NCI-H526 (cell line): ENCODE data around the gene PAK2.
"Not testable (repeated sequence)": the region's sequence is repeated elsewhere in the genome, so short reads cannot be mapped to it uniquely, and the experiment has no call there.

Experiments
- DNase-seq, 2 experiments: peaks; one replicate each; lab custom pipeline; 2025; lab: John Stamatoyannopoulos, UW

Gene PAK2

DNA sequence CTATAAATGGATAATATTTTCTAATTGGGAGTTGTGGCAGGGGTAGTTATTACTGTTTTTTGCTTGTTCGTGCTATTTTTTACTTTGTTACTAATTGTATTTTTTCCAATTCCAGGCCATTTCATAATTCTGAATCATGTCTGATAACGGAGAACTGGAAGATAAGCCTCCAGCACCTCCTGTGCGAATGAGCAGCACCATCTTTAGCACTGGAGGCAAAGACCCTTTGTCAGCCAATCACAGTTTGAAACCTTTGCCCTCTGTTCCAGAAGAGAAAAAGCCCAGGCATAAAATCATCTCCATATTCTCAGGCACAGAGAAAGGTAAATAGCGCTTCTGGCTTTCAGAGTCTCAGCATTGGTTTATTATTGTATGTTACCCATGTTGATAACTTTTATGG lies 42.9 kb downstream of the PAK2 start:
- no peak for DNase-seq

DNA sequence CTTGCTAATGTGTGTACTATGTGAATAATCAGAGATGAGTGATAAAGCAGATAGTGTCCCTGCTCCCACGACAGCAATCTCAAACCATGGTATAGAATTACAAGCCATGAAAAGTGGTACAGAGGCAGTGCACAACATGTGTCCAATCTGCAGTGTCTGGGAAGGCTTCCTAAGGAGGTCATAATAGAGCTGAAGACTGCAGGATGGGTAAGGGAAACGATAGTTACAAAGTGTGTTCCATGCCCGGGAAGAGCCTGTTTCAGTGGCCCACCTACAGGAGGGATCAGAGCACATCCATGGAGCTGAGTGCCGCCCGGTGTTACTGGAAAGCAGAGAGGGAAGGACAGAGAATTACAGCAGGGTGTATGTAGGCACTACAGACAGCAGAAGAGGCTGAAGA lies 48.9 kb downstream of the PAK2 start:
- DNase-seq, result no peak

DNA sequence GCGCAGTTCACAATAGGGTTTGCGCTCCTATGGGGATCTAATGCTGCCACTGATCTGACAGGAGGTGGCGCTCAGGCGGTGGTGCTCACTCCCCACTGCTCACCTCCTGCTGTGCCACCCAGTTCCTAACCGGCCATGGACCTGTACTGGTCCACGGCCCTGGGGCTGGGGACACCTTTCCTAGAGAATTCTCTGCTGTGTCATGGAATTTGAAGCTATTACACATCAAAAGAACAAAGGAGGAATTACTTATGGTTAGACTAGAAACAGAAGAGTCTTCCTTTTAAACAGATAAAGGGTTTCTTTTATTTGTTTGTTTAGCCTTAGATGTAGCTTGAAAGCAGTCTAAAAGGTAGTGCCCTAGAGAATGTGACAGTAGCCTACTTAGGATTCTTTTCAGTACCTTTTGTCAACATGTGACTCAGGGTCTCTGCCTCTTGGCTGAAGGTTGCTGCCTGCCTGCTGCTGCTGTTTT lies 50.3 kb downstream of the PAK2 start:
- DNase-seq, result no peak

DNA sequence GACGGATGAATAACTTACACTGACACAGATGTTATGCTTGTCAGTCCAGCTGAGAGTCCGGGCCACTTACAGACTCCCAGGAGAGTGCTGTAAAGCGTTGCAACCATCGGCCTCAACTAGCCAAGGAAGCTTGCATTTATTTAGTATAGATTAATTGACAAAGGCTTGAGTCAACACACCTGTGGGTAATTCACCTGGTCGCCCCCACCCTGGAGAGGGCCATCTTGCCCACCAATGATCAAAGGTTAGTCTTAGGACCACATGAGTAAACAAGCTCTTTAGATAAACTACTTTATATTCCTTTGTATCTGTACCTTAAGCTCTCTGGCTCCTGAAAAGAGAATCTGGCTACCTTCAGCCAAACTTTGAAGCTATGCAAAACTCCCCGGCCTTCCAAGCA lies 51.0 kb downstream of the PAK2 start:
- no peak for DNase-seq

DNA sequence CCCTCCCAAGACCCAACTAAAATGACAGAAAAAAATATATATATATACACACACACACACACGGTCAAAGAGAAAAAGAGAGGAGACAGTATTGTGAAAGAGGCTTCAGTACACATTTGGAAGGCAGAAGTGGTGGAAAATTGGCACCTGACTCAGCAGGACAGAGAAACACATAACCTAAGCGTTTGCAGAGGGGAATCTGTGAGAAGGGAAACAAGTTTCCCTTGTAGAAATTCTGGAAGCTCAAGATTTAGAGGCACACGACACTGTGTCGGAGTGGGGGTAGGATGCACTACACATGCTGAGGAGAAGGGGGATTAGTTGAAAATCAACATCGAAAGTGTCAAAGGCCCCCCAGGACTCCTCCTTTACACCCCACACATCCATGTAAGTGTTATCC lies 53.1 kb downstream of the PAK2 start:
- no peak for DNase-seq

DNA sequence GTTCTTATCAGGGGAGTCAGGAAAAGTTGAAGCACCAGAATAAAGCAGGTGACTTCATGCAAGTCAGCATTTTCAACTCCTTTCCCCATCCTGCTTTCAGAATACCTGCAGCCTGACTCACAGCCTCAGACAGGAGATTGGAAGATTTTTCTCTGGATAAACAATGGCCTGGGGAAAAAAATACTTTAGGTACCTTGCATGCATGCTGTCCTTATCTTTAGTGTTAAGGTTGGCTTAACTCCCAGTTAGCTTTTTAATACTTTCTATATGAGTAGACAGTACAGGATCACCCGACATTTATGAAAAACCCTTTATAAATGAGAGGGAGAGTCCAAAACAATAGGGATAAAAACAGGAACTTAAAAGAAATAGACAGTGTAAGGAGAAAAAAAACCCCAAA lies 53.6 kb downstream of the PAK2 start:
- DNase-seq, result no peak

DNA sequence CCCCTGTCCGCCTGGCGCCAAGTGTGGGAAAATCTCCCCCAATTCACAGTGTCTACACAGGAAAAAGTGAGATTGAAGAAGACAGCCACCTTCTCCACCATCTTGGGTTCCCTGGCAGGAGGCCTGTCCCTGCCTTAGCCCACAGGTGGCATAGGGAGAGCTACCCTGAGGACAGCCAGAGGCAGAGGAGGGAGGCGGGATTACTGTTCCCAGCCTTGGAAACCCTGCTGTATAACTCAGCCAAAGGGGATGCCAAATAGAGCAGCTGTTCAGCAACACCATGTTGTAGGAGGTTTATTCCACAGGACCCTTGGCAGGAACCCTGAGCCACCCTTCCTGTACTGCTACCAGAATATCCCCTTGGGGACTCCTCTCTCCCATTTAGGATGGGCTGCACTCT lies 54.8 kb downstream of the PAK2 start:
- DNase-seq, result no peak

DNA sequence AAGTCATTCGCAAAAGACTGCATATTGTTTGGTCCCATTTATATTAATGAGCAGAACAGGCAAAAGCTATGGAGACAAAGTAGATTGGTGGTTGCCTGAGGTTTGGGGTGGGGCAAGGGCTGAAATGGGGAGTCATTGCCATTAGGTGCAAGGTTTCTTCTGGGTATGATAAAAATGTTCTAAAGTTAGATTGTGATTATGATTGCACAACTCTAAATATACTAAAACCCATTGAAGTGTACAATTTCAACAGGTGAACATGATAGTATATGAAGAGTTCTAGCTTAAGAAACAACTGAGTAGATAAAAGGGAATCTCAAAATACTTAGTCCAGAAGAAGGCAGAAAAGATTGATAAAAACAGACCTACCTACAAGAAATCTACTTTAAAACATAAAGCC lies 56.7 kb downstream of the PAK2 start:
- DNase-seq, result no peak

DNA sequence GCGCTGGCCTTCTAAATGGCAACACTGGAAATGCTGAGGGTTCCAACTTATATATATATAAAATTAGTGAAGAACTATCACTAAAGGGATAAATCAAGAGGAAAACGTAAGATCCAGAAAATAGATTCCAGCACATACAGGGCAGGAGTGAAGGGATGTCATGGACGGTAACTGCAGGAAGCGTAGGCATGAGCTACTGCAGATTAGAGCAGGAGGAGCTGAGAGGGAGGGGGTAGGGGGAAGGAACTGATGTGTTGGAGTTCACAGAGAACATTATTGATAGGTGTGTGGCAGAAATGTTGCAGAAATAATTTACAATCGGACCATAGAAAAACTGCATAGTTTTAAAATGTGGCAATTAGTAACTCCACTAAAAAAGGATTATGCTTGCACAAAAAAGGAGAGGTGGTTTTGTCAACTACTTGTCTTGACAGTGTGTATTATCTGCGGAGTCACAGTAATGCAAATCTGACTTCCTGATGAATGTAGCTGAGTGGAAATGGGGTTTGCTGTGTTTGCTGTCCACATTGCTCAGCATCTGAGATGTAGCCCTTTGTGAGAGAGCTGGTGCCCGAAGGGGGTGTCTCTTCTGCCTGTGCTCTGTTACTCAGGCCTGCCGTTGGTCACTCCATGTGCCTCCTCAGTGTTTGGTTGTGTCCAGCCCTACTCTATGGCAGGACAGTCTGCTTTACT lies 61.2 kb downstream of the PAK2 start:
- no peak for DNase-seq

DNA sequence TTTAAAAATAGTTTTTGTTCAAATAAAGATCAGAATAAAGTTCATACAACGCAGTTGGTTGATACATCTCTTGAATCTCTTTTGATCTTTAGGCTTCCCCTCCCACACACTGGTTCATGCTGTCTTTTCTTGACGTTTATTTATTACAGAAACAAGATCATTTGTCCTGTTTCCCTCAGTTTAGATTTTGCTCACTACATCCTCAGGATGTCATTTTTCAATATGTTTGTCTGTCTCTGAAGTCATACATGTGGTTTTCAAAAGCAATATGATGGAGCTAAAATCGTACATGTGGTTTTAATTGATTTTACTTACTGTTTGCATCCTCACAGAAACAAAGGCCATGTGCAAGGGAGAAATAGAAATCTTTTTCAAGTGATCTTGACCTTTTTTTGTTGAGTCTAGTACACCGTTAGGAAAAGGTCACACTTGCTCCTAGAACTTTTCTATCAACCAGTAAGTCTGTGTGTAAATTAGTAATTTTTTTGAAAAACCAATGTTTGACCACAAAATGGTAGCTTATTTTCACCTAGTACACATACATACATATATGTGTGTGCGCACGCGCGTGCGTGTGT lies 64.3 kb downstream of the PAK2 start:
- DNase-seq, result no peak

DNA sequence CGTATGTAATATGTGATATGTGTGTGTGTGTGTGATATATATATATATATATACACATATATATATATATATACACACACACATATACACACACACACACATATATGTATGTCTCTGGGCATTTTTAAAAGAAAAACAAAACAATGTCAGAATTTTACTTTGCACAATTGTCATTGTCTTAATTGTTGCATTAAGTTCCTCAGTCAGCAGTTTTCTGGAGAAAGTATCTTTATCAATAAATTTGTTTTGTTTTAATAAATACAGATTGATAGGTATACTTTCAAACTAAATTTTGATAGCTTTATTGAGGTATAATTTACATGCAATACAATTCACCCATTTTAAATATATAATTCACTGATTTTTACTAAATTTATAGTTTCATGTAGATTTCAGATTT lies 65.1 kb downstream of the PAK2 start:
- no peak for DNase-seq

DNA sequence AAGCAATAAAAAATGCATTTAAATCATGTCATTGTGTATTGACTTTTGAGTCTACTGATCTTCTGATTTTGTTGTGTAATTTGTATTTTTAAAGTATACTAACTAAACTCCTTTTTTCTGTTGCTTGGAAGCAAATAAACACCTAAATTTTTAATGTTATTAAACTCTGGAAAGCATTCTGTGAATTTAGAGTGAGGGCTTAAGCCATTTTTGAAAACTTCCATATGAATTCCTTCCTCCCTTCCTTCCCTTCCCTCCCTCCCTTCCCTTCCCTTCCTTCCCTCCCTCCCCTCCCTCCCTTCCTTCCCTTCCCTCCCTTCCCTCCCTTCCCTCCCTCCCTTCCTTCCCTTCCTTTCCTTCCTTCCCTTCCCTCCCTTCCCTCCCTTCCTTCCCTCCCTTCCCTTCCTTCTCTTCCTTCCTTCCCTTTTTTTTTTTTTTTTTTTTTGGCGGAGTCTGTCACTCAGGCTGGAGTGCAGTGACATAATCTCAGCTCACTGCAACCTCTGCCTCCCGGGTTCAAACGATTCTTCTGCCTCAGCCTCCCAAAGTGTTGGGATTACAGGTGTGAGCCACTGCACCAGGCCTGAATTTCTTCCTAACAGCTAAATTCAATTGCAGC lies 71.4 kb downstream of the PAK2 start:
- no peak for DNase-seq

DNA sequence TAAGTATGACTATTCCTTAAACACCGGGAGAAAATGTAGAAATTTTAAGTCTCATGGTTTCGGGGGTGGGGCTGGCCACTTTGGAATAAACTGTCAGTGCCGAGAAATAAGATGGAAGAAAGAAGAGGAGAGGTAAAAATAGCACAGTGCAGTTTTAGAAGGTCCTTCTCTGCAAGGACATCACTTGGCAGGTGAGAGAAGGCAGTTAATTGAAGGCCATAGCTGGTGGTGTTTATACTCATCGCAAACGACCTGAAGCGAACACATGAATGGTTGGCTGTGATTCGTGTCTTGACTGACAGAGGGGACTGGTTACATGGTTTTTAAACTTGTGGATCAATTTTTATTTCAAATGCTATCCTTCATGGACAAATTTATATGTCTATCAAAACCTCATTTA lies 73.2 kb downstream of the PAK2 start:
- no peak for DNase-seq

DNA sequence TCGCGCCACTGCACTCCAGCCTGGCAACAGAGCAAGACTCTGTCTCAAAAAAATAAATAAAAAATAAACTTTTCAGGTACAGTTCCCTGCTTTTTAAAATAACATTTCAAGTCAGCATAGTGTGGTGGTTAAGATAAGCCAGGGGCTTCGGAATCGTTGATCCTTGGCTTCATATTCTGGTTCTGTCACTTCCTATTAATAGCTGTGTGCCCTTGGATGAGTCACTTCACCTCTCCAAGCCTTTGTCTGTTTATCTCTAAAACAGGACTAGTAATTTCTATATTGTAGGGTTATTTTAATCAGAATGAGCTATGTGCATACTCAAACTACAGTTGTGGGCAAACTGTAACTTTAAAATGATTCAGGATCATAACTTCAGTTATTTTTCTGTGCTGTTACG lies 74.2 kb downstream of the PAK2 start:
- DNase-seq, result no peak

DNA sequence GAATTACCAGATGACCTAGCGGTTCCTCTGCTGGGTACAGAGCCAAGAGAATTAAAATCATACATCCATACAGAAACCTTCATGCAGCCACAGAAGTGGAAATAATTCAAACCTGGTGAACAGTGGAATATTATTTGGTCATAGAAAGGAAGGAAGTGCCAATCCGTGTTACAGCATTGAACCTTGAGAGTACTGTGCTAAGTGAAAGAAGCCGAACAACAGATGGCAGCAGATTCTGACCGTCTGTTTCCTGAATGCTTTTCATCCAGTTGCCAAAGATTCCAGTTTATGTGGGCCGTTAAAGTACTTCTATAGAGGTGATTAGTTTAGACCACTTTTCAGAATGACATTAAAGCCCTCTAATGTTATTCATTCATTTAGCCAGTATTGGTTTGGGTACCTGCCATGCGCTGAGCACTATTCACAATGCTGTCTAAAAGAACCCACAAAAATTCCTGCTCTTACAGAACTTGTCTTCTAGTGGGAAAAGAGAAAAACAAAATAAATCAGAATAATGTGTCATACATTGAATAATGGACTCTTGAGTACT lies 82.2 kb downstream of the PAK2 start:
- DNase-seq, result no peak

DNA sequence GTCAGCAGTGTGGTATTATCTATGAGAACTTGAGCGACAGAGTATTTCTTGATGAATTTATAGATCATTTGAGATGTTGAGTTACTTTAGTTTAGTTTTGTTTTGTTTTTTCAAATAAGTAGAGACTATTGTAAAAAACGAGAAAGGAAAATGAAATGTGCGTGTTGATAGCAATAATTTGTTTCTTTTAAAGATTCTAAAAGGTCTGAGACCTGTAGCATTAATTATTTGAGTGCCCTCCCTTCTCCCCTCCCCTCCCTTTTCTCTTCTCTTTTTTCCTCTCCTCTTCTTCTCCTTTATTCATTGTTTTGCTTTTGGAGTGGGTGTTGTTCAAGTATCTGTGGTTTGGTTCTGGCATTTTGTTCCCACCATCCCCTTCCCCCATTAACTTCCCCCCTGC lies 90.0 kb downstream of the PAK2 start:
- not testable (repeated sequence) for DNase-seq

DNA sequence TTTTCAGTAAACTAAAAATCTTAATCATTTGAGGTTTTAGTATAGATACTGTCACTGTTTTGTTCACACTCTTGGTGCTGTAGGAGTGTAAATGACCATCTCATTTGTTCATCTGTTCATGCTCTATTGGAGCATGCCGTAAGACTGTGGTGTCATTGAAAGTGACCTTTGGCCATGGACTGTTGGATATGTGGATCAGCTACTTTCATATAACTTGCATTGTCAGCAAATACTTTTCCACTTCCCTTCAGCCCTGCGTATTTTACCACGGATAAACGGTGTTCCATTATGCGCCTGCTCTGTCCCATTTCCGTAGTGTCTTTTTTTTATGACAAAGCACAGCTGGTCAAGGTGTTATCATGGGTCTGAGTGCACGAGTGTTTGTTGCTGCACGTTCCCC lies 95.4 kb downstream of the PAK2 start:
- no peak for DNase-seq

DNA sequence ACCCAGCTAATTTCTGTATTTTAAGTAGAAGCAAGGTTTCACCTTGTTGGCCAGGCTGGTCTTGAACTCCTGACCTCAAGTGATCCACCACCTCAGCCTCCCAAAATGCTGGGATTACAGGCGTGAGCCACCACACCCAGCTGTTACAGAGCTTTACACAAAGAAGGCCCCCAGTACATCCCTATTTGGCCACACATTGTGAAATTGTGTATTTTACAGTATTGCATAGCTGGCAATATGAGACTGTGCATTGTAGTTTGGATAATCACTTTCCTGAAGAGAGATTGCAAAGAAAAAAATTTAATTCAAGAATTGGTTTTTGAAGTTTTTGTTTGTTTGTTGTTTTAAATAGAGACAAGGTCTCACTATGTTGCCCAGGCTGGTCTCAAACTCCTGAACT lies 97.0 kb downstream of the PAK2 start:
- not testable (repeated sequence) for DNase-seq

DNA sequence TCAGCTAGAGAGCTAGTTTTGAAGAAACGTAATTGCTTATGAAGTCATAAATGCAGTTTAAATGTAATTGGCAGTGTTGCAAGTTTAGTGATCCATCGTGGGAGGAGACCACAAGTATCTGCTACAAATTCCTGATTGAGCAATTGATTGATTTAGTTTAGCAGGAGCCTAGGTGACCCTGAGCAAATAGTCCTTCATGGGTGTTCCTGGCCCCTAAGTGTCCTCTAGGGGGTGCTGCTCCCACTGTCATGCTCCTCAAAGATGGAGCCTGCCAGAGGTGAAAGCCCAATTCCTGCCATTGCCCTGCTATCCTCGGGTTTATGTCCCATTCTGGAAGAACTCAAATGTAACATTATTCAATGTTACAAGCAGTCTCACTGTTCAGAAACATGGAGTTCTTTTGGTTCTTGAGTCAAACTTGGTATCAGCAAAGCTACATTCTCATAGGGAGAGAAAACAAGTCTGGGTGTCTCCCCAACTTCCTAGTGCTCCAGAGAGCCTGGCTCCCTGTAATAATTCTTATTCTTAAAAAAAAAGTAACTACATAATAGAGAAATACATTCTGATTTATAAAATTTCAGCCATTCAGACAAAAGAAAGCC lies 98.3 kb downstream of the PAK2 start:
- DNase-seq, result peak; percentile 16 to 79

DNA sequence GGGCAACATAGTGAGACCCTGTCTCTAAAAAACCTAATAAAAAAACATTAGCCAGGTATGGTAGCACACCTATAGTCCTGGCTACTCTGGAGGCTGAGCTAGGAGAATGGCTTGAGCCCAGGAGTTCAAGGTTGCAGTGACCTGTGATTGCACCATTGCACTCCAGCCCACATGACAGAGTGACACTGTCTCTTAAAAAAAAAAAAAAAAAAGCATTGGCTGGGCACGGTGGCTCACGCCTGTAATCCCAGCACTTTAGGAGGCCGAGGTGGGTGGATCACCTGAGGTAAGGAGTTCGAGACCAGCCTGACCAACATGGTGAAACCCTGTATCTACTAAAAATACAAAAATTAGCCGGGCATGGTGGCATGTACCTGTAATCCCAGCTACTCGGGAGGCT lies 99.7 kb downstream of the PAK2 start:
- DNase-seq, result not testable (repeated sequence)

DNA sequence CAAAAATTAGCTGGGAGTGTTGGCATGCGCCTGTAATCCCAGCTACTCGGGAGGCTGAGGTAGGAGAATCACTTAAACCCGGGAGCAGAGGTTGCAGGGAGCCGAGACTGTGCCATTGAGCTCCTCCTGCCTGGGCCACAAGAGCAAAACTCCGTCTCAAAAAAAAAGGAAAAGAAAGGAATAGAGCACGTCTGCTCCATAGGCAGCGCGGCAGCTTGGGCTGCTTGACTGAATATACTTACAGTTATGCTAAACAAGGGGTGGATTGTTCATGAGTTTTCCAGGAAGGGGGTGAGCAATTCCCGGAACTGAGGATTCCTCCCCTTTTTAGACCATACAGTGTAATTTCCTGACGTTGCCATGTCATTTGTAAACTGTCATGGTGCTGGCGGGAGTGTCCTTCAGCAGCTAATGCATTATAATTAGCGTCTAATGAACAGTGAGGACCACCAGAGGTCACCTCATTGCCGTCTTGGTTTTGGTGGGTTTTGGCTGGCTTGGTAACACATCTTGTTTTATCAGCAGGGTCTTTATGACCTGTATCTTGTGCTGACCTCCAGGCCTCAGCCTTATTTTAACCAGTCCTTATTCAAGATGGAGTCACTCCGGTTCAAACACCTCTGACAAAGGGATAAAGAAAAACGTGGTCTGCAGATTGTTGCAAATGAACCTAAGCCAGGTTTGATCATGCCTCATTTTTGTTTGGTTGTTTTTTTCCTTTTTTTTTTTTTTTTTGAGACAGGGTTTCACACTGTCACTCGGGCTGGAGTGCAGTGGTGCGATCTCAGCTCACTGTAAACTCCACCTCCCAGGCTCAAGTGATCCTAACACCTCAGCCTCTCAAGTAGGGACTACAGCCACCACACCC lies 103.1 kb downstream of the PAK2 start:
- DNase-seq, result no peak
